ENCODE data around the gene TTLL11. TPM values are rescaled to one million over a fixed set of nuclear protein-coding genes. Genes with fewer than 3 reads are reported as not detected.
"Not testable (repeated sequence)": the region's sequence is repeated elsewhere in the genome, so short reads cannot be mapped to it uniquely, and the experiment has no call there.

Gene TTLL11
- total RNA-seq, 1 experiment from 2014 or later = 7.1 TPM

DNA sequence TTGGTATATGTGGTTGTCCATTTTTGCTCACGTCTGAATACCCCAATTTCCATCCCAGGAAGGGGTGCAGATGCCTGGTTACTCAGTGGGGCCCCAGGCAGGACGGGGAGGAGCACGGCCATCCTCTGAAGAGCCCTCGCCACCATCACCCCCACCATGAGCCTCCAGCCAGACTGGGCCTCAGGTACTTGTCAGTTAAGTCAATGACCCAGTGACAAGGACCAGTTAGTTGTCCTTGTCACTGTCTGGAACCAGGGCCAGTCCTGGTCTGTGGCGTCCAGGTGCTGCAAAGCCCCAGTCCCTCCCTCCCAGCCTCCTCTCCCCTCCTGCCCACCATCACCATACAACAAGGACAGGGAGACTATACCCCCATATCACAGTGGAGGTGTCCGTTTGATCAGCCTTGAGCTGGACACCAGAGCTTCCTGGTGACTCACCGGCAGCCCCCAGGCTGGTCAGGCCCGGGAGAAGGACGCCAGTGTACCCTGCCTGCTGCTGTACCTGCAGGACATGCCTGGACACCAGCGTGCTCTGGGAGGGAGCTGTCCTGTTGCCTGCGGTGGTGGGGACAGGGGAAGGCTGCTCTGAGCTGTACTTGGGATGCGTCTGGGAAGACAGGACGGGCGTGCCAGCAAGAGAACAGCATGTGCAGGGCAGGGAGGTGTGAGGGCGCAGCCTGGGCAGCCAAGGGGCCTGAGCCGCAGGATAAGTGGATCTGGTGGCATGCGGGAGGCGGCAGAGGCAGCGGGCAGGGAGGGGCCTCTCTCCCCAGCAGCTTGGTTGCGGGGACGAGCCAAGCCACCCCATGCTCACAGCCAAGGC is 32.6 kb upstream of the TTLL11 start:
- DNase-seq (ENCODE audit: low read depth) = peak; percentile 39

DNA sequence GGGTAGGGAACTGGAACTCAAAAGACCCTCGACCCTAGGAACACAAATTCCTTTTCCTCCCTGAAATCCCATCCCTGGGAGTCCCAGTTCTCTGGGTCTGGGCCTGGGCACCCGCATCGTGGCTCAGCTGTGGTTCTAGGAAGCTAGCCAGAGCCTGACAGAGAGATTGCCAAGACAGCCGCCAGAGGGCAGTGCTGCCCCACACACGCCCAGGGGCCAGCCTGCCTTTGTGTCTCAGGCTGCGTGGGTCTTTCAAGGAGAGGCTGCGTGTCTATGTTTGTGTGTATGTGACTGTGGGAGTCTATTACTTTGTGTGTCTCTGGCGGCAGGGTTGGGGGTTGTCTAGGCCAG is 32.0 kb upstream of the TTLL11 start:
- peak; percentile 74 for DNase-seq (ENCODE audit: low read depth)

DNA sequence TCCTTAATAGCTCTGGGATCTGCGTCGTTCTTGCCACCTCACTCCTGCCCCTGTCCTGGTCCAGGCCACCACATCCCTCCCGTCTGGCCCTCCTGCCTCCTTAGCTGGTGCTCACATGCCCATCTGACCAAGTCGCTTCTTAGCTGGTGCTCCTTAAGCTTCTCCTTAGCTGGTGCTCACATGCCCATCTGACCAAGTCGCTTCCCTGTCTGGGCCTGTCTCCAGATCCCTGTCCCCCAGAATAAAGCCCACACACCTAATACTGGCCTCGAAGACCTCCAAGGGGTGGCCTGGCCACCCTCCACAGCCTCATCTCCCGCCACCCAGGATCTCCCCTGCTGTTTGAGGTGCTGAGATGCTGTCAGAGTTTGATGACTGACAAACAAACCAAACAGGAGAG is 31.4 kb upstream of the TTLL11 start:
- DNase-seq (ENCODE audit: low read depth) = no peak

DNA sequence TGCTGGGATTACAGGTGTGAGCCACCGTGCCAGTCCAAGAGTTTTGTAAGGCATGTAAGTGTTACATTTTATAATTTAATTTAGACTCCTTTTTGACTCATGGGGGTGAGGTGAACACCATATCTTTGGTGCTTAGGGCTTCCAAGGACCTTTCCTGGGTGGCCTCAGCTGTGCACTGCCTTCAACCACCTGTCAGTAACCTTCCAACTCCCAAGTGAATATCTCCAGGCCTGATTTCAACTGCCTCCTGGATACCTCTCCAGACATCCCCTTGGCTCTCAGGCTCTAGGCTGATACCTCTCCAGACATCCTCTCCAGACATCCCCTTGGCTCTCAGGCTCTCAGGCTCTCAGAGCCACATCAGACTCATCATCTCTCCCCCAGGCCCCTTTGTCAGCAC is 30.9 kb upstream of the TTLL11 start:
- DNase-seq (ENCODE audit: low read depth) = no peak

DNA sequence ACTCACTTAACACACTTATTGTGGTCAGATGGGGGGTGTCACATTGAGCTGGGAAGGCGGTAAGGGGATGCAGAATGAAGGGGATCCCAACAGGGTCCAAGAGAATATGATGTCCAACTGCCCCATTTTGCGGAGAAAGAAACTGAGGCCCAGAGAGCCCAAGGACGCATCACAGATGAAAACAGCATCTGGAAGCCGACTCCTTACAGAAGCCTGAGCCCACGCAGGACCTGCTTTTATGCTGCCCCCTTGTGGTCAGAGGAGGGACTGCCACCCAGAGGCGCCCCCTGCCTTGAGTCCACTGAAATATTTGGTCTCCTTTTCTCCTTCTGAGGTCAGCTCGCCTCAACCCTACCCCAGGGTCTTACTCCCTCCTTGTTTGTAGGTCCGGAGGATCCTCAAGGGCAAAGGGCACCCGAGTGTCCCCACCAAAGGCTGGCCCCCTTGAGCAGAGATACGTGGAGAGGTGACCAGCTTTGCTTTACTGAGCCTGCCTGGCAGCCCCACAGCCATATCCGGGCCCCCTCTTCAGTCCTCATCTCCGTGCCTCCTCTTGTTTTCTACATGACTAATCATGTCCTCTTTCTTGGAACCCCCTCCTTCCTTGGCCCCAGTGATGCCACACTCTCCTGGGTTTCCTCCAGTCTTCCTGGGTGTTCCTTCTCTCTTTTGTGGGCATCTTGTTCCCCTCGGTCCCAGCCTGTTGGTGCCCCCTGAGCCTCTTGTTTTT is 30.0 kb upstream of the TTLL11 start:
- peak; percentile 73 for DNase-seq (ENCODE audit: low read depth)

DNA sequence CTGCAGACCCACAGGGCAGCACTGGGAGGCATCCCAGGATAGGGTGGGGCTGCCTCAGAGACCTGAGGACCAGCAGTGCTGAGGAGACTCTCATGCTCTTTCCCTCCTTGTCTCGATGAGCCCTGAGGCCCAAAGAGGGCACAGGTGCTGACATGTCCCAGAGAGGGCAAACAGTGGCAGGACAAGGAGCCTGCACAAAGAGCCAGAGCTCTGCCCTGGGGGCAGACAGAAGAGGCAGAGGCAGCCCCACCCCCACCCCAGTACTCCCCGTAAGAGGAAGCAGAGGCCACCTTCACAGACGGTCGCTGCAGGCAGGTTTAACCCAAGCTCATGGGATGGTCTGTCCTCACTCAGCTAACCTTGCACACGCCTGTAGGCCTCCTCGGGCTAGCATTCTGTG is 29.4 kb upstream of the TTLL11 start:
- DNase-seq (ENCODE audit: low read depth) = no peak

DNA sequence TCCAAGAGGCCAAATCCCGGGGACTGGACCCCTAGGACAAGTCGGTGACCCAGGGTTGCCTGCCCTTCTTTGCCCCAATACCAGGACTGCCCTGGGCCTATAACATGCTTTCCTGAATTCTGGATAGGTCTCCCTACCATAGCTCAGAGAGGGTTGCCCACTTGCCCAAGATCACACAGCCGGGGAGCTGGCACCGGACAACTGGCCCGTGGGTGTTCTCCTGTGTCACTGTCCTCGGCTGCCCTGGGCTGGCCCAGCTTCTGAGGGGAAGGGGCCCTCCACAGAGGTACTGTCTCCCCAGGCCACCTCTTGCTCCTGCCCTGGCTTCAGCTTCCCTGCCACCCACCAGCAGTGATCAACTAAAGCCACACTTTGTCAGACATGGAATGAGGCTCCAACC is 28.8 kb upstream of the TTLL11 start:
- no peak for DNase-seq (ENCODE audit: low read depth)

DNA sequence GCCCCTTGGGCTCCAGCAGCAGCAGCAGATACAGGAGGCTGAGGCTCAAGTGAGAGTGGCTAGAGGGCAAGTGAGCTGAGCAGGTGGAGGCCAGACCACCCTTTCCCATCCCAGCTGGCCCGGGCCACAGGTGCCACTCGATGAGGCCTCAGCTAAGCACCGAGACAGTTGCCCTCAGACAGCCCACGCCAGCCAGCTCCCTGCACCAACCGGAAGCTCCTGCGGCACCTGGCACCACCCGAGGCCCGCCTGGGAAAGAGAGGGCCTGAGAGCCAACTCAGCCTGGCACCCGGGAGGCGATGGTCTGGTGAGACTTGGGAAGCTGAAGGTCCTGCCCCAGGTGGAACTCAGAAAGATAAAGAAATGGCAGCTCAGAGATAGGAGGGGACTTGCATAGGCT is 28.3 kb upstream of the TTLL11 start:
- DNase-seq (ENCODE audit: low read depth) = no peak

DNA sequence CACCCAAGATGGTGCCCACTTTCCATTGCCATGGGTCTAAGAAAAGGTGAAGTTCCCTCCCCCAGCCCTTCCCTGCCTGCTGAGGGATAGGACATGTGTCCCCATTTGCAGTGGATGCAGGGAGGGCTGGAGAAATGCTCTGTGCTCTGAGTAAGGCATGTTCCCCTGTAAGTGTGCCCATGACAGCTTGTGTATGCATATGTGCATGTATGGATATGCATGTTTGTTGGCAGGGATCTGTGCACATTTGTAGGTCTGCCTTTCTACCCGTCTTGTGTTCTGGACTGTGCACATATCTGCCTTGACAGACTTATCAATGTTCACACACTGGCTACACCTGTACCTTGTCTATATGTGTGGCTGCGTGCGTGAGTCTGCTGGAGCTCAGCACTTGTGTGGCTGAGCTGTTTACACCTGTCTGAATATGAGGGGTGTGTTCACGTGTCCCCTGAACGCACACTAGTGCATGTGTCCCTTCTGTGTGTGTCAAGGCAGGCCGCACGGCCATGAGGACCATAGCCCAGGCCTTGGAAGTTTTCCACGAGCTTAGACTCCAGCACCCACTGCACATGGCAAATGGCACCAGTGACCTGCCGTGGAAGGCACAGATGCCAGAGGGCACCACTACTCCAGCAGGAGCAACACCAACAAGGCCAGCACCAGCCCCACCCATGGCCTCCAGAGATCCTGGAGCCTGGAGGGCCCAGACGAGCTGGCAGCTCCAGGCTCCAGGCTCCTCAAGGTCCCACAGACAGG is 27.4 kb upstream of the TTLL11 start:
- DNase-seq (ENCODE audit: low read depth) = no peak

DNA sequence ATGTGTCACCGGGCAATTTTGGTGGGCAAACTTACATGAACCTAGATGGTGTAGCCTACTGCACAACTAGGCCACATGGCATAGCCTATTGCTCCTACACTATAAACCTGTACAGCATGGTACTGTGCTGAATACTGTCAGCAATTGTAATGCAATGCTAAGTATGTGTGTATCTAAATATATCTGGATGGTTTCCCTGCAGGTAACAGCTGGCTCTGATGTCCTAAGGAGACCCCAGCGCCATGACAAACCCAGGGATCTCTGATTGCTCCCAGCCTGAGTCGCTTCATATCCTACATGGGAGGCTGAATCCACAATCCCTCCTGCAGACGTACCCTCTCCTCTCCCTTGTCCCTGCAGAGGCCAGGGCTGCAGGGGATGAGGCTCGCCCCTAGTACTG is 26.6 kb upstream of the TTLL11 start:
- DNase-seq (ENCODE audit: low read depth) = no peak

DNA sequence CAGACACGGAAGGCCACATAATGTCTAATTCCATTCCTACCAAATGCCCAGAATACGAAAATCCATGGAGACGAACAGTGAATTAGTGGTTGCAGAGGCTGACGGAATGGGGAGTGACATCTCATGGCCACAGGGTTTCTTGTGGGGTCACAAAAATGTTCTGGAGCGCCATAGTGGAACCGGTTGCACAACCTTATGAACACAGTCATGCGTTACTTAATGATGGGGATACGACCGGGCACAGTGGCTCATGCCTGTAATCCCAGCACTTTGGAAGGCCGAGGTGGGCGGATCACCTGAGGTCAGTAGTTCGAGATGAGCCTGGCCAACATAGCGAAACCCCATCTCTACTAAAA is 26.0 kb upstream of the TTLL11 start:
- DNase-seq (ENCODE audit: low read depth) = no peak

DNA sequence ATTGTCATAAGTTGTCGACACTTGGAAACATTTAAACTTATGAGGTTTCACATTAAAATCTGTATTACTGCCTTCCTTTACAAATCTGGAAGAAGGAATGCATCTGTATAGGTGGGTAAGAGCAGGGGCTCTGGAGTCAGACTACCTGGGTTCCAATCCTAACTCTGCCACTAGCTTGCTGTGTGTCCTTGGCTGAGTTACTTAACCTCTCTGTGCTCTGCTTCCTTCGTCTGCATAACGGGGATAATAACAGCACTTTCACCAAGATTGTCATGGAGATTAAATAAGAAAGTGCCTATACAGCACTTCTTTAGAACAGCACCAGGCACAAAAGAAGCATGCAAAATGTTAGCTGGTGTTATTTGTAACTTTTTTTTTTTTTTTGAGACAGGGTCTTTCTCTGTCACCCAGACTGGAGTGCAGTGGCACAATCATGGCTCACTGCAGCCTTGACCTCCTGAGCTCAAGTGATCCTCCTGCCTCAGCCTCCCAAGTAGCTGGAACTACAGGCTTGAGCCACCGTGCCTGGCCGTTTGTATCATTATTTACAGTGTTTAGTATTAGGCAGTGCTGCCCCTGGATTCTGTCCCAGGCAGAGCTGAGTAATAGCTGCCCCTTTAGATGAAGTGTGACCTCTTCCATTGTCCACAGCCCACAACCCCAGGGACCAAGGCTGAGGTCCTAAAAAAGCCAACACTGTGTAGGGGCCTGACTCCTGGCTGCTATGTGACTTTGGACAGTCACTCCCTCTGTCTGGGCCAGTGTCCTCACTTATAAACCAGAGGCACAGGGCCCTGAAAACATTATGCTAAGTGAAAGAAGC is 25.4 kb upstream of the TTLL11 start:
- DNase-seq (ENCODE audit: low read depth) = no peak

DNA sequence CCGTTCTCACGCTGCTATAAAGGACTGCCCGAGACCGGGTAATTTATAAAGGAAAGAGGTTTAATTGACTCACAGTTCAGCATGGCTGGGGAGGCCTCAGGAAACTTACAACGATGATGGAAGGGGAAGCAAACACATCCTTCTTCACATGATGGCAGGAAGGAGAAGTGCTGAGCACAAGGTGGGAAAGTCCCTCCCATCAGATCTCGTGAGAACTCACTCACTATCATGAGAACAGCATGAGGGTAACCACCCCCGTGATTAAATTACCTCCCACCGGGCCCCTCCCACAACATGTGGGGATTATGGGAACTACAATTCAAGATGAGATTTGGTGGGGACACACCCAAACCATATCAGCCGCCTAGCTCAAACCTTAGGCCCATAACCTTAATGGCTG is 24.1 kb upstream of the TTLL11 start:
- not testable (repeated sequence) for DNase-seq (ENCODE audit: low read depth)

DNA sequence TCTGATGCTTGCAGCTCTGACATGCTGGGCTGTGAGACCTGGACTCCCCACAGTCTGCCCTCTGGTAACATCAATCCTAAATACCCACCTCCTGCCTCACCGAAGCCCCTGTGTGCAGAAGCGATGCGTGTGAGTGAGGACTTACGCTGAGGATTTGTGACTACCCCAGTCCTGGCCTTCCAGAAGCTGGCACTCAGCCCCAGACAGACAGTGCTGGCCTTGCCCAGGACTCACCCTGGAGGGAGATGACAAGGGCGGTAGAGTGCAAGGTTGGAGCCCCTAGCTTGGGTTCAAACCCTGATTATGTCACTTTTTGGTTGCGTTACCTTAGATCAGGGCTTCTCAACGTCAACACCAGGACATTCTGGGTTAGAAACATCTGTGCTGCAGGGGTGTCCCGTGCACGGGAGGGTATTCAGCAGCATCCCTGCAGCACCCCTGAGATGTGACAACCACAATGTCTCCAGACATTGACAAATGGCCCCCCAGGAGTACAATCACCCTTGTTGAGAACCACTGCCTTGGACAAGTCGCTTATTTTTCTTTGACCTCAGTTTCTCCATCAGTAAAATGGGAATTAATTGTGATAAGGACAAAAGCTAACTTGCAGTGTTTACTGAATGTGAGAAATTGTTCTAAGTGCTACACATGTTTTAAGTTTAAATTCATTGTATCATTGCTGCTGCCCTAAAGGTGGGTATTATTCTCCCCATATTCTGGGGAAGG is 23.5 kb upstream of the TTLL11 start:
- no peak for DNase-seq (ENCODE audit: low read depth)

DNA sequence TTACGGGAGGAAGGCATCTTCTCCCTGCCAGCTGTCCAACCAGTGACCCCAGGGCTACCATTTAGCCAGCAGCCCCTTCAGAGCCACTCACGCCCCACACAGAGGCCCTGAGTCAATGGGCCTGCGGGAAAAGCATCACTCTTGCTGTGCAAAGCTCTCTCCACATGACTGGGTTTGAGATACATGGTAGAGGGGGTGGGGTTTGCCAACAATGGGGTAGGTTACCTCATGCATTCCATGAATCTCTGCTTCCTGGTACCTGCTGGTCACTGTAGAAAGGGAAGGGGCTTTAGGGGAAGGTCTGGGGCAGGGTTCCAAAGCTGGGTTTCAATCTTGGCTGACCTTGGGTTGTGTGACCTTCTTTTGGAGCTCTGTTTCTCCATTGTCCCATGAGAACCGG is 22.9 kb upstream of the TTLL11 start:
- no peak for DNase-seq (ENCODE audit: low read depth)

DNA sequence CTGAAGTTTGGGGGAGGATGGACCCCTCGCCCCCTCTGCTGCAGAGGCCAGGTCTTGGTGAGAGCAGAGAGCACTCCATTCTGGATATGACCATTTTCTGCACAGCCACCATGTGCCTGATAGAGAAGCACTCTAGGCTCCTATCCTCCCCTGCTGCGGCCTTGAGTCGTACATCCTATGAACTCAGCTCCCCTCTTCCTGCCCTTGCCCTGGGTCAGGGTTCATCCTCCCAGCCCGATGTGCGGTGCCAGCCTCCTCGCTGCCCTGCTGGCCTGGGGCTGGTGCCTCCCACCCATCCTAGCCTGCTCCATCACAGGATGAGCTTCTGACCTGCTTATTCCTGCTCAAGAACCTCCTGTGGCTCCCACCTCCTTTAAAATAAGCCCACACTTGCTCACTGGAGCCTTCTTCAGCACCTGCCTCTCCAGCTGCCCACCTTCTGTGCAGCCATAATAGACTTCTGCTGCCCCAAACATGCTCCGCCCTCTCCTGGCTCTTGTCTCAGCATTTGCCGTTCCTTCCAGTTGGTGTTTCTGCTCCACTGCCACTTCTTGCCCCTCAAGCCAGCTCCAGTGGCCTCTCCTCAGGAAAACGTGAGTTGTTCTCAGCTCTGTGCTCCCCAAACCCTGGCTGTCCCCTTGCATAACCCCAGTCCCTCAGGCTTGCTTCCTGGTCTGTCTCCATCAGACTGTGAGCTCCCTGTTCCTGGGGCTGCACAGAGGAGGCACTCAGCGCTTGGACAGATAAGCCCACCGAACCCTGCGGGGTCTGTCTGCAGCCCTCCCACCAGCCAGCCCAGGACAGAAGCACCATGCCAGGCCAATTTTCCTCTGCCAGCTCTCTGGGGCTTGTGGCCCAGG is 22.3 kb upstream of the TTLL11 start:
- DNase-seq (ENCODE audit: low read depth) = no peak

DNA sequence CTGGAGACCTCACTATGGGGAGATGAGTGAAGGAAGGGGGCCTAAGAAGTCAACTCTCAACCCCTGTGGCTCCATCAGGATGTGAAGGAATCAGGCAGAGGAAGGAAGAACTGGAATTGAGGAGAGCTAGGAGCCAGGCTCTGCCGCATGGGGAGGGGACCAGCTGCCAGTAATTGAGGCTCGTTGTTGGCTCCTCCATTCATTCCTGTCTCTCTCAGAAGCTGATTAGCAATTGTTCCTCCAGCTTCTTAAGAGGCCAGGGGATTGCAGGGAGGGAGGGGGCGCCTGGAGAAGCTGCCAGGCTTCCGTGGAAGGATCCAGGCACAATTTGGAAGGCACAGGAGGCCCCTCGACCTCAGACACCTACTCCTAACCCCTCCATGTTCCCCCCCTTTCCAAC is 20.5 kb upstream of the TTLL11 start:
- no peak for DNase-seq (ENCODE audit: low read depth)

DNA sequence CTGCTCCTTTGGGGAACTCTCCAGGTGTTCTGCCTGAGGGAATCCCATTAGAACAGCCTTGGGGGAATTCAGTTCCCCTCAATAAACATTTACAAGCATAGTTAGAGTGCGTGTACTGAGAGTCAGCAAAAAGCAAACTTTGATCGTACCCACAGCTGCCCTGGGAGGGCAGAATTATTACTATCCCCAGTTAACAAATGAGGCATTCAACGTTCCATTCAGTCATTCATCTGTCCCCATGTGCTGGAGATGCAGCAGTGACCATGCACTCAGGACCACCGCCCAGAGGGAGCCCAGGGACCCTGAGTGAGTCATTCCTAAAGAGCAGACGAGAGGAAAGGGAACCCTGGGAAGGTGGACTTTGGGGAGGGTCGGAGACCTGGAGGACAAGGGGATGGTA is 19.1 kb upstream of the TTLL11 start:
- DNase-seq (ENCODE audit: low read depth) = no peak

DNA sequence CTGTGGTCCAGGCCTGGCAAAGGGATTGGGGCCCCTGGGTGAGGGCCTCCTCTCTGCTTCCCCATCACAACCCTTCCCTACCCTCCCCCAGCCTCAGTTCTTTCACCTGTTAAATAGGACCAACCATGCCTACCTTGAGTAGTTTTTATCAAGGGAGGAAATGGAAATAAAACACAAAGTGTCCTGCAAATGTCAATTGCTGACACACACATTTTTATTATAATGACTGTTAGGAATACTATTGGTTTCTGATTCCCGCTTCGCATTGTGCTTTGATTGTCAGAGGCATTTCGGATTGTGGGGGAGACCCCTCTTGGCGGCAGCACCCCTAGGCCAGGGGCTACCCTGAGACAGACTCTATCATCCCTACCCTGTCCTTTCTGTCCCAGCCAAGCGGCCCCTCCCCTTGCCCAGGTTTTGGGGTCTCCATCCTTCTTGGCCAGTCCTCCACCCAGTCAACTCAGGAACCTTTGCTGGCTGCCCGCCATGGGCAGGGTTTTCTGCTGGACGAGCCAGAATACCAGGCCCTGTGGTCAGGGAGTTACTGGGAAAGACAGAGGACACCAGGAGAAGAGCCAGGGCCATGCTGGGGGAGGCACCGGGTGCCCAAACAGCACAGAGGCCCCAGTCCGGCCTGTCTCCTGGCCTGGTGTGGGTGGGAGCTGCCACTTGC is 18.4 kb upstream of the TTLL11 start:
- no peak for DNase-seq (ENCODE audit: low read depth)

Measured in HT1080 (cell line).